CD4-positive, alpha-beta T cell treated with Interleukin-15 for 4 hours (primary cell): ENCODE data around the gene EEPD1.
"Not testable (repeated sequence)": the region's sequence is repeated elsewhere in the genome, so short reads cannot be mapped to it uniquely, and the experiment has no call there.

Source experiments
- DNase-seq: peaks from one replicate; pipeline ENCODE4 v3.0.0-alpha.2; 2020; ENCODE audit warnings: low spot score

Gene EEPD1

GRCh38 chr7:36128448-36129047, 24.5 kb upstream of the EEPD1 start:
- no peak for DNase-seq

- DNase-seq: no peak
Observed at GRCh38 chr7:36129048-36129534, 24.0 kb upstream of the EEPD1 start.

- DNase-seq: no peak
Observed at GRCh38 chr7:36130236-36130945, 22.7 kb upstream of the EEPD1 start.

GRCh38 chr7:36131026-36131425, 22.0 kb upstream of the EEPD1 start:
- no peak for DNase-seq

GRCh38 chr7:36131499-36131898, 21.6 kb upstream of the EEPD1 start:
- no peak for DNase-seq

GRCh38 chr7:36132012-36132411, 21.0 kb upstream of the EEPD1 start:
- DNase-seq: no peak

- DNase-seq: no peak
Observed at GRCh38 chr7:36135700-36136099, 17.4 kb upstream of the EEPD1 start.

GRCh38 chr7:36137258-36137657, 15.8 kb upstream of the EEPD1 start:
- DNase-seq: no peak

GRCh38 chr7:36137754-36138153, 15.3 kb upstream of the EEPD1 start:
- DNase-seq: no peak

- no peak for DNase-seq
Observed at GRCh38 chr7:36138209-36138608, 14.8 kb upstream of the EEPD1 start.

- no peak for DNase-seq
Observed at GRCh38 chr7:36141351-36141750, 11.7 kb upstream of the EEPD1 start.

GRCh38 chr7:36141850-36142249, 11.2 kb upstream of the EEPD1 start:
- no peak for DNase-seq

- DNase-seq: no peak
Observed at GRCh38 chr7:36144189-36144588, 8.9 kb upstream of the EEPD1 start.

- no peak for DNase-seq
Observed at GRCh38 chr7:36145686-36146085, 7.4 kb upstream of the EEPD1 start.

GRCh38 chr7:36147361-36147760, 5.7 kb upstream of the EEPD1 start:
- no peak for DNase-seq

GRCh38 chr7:36148422-36149065, 4.5 kb upstream of the EEPD1 start:
- no peak for DNase-seq

- not testable (repeated sequence) for DNase-seq
Observed at GRCh38 chr7:36149240-36149639, 3.8 kb upstream of the EEPD1 start.

- no peak for DNase-seq
Observed at GRCh38 chr7:36149694-36150452, 3.2 kb upstream of the EEPD1 start.

GRCh38 chr7:36151921-36152755, 916 bp upstream of the EEPD1 start:
- DNase-seq: no peak

GRCh38 chr7:36153571-36154097, 580 bp downstream of the EEPD1 start:
- DNase-seq: no peak
